ENCODE data around the gene CISH. TPM values are rescaled to one million over a fixed set of nuclear protein-coding genes. Genes with fewer than 3 reads are reported as not detected.

The CISH gene
- total RNA-seq, 1 experiment from 2014 or later, result 1.7 TPM

GRCh38 chr3:50572801-50573371, 38.7 kb downstream of the CISH start:
- Histone ChIP-seq H2AFZ (ENCODE audit: low read length) (no peak overlapping the region), H3T11ph (ENCODE audit: low read length) (no peak overlapping the region), H2BK20ac (ENCODE audit: low read depth, low read length, poor library complexity, severe bottlenecking) (no peak overlapping the region), H3K79me2 (ENCODE audit: insufficient read depth, low read length) (no peaks in the 10 kb centered on the region), H3K4me2 (ENCODE audit: insufficient read depth, insufficient read length, low read length) (no peak overlapping the region), H2BK15ac (ENCODE audit: low read depth, low read length) (no peak overlapping the region), H3K18ac (ENCODE audit: insufficient read length, low read depth, low read length) (no peak overlapping the region), H3K14ac (ENCODE audit: insufficient read depth, low read length) (no peak overlapping the region), H2BK5ac (ENCODE audit: insufficient read length, low read length) (no peak overlapping the region), H2BK12ac (ENCODE audit: insufficient read length, low read depth, low read length) (no peak overlapping the region), H2BK120ac (ENCODE audit: low read depth, low read length, poor library complexity, severe bottlenecking) (no peak overlapping the region), H3K23me2 (ENCODE audit: insufficient read length, low read depth, low read length, poor library complexity, severe bottlenecking) (peaks cover 2% of the 10 kb centered on the region), H3K56ac (ENCODE audit: insufficient read length, low read depth, low read length) (no peak overlapping the region), H3K9me3 (ENCODE audit: control insufficient read depth, low read depth, low read length) (no peaks in the 10 kb centered on the region), H4K5ac (ENCODE audit: insufficient read length, low read depth, low read length) (no peak overlapping the region), H3K4me1 (ENCODE audit: insufficient read depth, low read length) (no peaks in the 10 kb centered on the region), H4K8ac (replicated peaks; ENCODE audit: insufficient read length, low read depth, low read length) (no peak overlapping the region), H3K4ac (ENCODE audit: low read depth, low read length) (no peak overlapping the region), H3K23ac (ENCODE audit: insufficient read length, low read depth, low read length) (no peak overlapping the region), H2AK5ac (ENCODE audit: insufficient read length, low read length) (no peak overlapping the region), H4K91ac (ENCODE audit: insufficient read length, low read depth, low read length) (no peak overlapping the region), H3K27ac (ENCODE audit: insufficient read length, low read depth, low read length) (no peak overlapping the region), H3K79me1 (ENCODE audit: insufficient read depth, low read depth, low read length, poor library complexity, severe bottlenecking) (no peaks in the 10 kb centered on the region), H3K27me3 (ENCODE audit: insufficient read depth, low read length) (no peaks in the 10 kb centered on the region), H4K20me1 (ENCODE audit: control insufficient read depth, insufficient read depth, insufficient read length) (no peaks in the 10 kb centered on the region), H3K9ac (ENCODE audit: extremely low read depth, insufficient read length, low read length) (no peak overlapping the region)
- H3K4me3 Mint-ChIP-seq, result no peak overlapping the region; a peak in 1 of 5 replicates
- no peak for DNase-seq
- TF ChIP-seq, protein P1, sequence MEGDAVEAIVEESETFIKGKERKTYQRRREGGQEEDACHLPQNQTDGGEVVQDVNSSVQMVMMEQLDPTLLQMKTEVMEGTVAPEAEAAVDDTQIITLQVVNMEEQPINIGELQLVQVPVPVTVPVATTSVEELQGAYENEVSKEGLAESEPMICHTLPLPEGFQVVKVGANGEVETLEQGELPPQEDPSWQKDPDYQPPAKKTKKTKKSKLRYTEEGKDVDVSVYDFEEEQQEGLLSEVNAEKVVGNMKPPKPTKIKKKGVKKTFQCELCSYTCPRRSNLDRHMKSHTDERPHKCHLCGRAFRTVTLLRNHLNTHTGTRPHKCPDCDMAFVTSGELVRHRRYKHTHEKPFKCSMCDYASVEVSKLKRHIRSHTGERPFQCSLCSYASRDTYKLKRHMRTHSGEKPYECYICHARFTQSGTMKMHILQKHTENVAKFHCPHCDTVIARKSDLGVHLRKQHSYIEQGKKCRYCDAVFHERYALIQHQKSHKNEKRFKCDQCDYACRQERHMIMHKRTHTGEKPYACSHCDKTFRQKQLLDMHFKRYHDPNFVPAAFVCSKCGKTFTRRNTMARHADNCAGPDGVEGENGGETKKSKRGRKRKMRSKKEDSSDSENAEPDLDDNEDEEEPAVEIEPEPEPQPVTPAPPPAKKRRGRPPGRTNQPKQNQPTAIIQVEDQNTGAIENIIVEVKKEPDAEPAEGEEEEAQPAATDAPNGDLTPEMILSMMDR (conservative IDR thresholded peaks at IDR 0.05), result no peak
- peaks cover 0 to 4% (median 1%) of the 10 kb centered on the region in 3 experiments; a peak in 2 of 7 replicates for H3K36me3 Mint-ChIP-seq (ENCODE audit: insufficient read depth in 1 of 3, low read depth in 3 of 3)
- no peak overlapping the region for H3K27ac Mint-ChIP-seq
- WGBS (ENCODE audit: extremely low coverage, insufficient read length, low lambda C conversion rate), result no CpG with 5 or more reads among the region's 4 CpGs
- H3K4me1 Mint-ChIP-seq, result peaks cover 0 to 9% of the 10 kb centered on the region in 2 experiments
- no peaks in the 10 kb centered on the region for H3K27me3 Mint-ChIP-seq (ENCODE audit: low read depth)
- H3K9me3 Mint-ChIP-seq, result no peaks in the 10 kb centered on the region

Measured in H9 (cell line).